GDM1 (cell line): ENCODE data around the gene PTCD1.
"Not testable (repeated sequence)": the region's sequence is repeated elsewhere in the genome, so short reads cannot be mapped to it uniquely, and the experiment has no call there.

Source experiments
- DNase-seq: peaks from one replicate; lab custom pipeline; 2025; lab: John Stamatoyannopoulos, UW

PTCD1 gene

GRCh38 chr7:99448855-99449254 is 10.3 kb upstream of the PTCD1 start:
- no peak for DNase-seq

GRCh38 chr7:99447943-99448342 is 9.3 kb upstream of the PTCD1 start:
- DNase-seq: no peak

- DNase-seq: no peak
Measured at GRCh38 chr7:99446096-99446495, 7.5 kb upstream of the PTCD1 start.

- no peak for DNase-seq
Measured at GRCh38 chr7:99440195-99440594, 1.6 kb upstream of the PTCD1 start.

- DNase-seq: no peak
Measured at GRCh38 chr7:99437946-99438572, 539 bp downstream of the PTCD1 start.

GRCh38 chr7:99433158-99433557 is 5.4 kb downstream of the PTCD1 start:
- DNase-seq: no peak

GRCh38 chr7:99431756-99432540 is 6.7 kb downstream of the PTCD1 start:
- DNase-seq: not testable (repeated sequence)

GRCh38 chr7:99429756-99430155 is 8.8 kb downstream of the PTCD1 start:
- no peak for DNase-seq

GRCh38 chr7:99428972-99429566 is 9.5 kb downstream of the PTCD1 start:
- DNase-seq: no peak

- no peak for DNase-seq
Measured at GRCh38 chr7:99424932-99425730, 13.5 kb downstream of the PTCD1 start.

GRCh38 chr7:99422625-99423024 is 16.0 kb downstream of the PTCD1 start:
- no peak for DNase-seq

- DNase-seq: no peak
Measured at GRCh38 chr7:99422186-99422585, 16.4 kb downstream of the PTCD1 start.

- no peak for DNase-seq
Measured at GRCh38 chr7:99420986-99421385, 17.6 kb downstream of the PTCD1 start.

- no peak for DNase-seq
Measured at GRCh38 chr7:99420213-99420612, 18.4 kb downstream of the PTCD1 start.

GRCh38 chr7:99419323-99420021 is 19.1 kb downstream of the PTCD1 start:
- DNase-seq: no peak

GRCh38 chr7:99418260-99418659 is 20.3 kb downstream of the PTCD1 start:
- no peak for DNase-seq

GRCh38 chr7:99415513-99416127 is 23.0 kb downstream of the PTCD1 start:
- DNase-seq: not testable (repeated sequence)

GRCh38 chr7:99410635-99411034 is 28.0 kb downstream of the PTCD1 start:
- DNase-seq: no peak

GRCh38 chr7:99409806-99410205 is 28.8 kb downstream of the PTCD1 start:
- DNase-seq: no peak

- no peak for DNase-seq
Measured at GRCh38 chr7:99409192-99409572, 29.4 kb downstream of the PTCD1 start.
